Right hindlimb (tissue), 1 donor: ENCODE measurements around the gene KIF6.
"Not testable (repeated sequence)": the region's sequence is repeated elsewhere in the genome, so short reads cannot be mapped to it uniquely, and the experiment has no call there.

Experiments
- DNase-seq: peaks from one replicate; pipeline ENCODE4 v3.0.0-alpha.2; 2018

KIF6 gene

DNA sequence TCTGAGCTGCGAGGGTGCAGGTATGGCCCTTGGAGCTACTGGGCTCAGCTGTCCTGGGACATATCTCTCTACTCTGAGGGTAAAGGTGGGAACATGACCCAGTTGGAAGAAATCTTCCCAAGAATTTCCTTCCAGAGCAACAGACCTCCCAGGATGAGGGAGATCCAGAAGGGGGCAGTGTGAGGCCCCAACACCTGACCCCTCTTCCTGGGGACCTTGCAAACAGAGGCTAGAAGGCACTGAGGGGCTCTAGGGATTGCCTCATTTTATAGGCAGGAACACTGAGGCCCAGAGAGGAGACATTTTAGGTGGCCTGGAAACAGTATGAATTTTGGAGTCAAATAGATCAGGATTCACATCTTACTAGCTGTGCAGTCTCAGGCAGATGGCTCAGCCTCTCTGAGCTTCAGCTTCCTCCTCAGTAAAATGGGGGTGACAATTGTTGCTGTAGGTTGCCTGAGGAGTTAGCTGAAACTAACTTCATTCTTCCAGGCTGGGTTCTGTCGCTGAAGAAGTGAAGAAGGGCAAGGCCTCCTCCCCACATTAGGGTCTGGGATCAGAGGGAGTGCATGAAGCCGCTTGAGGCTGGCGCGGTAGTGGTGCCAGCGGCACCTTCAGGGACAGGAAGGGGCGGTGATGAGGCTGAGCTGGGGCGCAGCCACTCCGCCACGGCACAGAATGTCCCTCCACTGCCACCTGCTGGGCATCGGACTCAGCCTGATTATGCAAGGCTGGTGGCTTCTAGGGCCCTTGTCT, 422.4 kb downstream of the KIF6 start:
- DNase-seq = peak; percentile 81

DNA sequence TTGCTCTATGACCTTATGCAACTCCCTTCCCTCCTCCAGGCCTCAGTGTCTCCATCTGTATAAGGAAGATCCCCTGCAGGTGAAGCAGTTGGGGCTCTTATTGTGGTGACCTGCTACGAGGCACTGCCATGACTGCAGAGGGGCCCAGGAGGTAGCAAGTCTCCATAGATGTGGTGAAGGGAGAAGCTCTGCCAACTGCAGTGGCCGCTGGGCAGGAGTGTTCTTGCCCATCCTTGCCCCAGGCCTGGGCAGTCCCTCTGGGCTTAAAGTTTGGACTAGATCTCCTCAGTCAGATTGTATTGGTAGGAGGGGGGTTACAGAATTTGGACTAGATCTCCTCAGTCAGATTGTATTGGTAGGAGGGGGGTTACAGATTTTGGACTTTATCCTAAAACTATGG, 423.2 kb downstream of the KIF6 start:
- no peak for DNase-seq

DNA sequence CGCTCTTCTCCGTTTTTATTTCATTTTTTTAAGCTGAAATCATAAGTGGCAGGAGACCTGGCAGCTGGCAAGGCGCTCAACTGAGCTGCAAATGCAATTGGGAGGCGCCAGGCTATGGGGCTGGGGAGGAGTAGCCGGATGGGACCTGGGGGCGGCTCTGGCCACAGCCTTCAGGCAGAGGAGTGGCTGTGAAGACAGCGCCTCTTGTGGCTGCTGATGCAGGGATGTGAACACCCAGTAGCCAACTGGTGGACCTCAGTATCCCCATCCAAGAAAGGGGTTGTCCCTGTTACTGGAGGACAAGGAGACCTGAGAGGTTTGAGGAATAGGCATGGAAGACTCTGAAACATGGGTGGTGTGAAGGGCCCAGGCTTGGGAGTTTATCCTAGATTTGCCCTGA, 423.6 kb downstream of the KIF6 start:
- DNase-seq = peak; percentile 39

DNA sequence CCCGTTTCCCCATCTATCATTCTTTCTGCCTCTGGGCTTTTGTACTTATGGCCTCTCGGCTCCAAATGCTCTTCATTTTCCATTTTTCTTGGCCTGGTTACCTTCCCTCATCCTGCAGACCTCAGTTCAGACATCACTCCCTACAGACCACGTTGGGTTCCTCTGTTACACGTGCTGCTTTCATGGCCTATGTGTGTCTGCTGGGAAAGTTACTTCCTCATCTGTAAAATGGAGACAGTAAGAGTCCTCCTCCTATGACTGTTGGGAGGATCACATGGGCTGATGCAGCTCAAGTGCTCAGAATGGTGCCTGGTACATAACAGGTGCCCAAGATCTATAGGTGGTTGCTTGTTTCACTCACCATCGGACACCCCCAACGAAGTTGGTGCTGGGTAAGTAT, 424.5 kb downstream of the KIF6 start:
- no peak for DNase-seq

DNA sequence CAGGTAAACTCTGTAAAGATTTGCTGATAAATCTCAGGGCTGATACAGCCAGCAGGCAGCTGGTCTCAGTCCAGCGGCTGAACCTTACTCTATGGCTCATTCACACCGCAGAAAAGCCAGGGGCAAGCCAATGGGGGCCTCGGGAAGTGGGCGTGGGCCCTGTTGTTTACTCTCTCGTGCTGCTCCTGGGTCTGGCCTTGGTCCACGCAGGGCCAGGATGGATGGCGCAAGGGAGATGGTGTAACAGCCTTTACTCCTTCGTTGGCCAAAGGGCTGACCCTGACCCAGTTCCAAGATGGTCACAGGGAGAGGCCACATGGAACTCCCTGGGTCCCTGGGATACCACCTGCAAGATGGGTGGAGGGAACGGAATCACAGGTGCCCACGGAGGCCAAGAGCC, 427.1 kb downstream of the KIF6 start:
- no peak for DNase-seq

DNA sequence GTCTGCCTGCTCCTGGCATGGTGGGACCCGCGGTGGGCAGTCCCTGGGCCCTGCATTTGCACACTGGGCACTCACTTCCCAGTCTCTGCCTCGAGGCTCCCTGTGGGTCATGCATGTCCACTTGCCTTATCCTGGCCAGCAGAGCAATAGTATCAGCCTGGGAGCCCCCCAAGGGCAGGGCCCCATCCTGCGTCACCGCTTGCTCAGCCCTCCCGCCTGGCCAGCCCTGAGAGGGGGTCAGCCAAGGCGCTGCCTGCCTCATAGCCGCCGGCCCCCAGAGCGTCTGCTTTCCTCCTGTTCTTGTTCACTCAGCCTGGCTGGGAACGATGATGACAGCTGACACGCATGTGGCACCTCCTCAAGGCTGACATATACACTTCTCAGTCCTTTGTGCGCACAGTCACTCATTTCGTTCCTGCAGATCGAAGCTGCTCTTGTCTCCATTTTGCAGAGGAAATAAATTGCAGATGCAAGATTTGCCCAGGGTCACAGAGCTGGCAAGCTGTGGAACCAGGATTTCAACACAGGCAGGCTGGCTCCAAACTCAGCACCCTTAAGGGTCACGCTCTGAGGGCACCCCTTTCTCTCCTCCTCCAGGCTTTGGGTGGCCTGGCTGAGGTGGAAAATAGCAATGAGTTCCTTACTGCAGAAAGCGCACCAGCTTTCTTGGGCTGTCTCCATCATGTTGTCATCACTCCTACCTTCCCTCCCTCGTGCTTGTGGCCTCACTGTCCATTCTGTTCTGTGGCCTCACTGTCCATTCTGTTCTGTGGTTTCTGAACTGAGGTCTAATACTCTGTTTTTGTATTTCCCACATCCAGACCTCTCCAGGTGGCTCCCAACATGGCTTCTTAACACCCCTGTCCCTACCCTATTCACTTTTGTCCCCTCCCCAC, 428.2 kb downstream of the KIF6 start:
- peak; percentile 66 for DNase-seq

DNA sequence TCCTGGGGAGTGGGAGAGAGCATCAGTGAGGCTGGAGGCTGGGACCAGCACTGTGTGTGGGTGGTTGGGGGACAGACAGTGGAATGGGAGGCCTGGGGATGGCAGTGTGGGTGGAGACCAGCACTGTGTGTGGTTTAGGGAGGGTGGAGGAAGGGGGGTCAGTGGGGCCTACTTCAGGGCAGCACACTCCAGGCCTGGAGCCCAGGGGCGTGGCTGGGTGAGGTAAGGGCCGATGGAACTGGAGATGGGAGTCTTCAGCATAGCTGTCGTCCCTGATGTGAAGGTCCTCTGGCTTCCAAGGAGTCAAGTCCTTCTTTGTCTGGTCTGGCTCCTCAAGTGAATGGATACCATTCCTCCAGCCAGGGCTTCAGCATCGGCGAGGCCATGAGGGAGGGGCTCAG, 429.6 kb downstream of the KIF6 start:
- DNase-seq = peak; percentile 61

DNA sequence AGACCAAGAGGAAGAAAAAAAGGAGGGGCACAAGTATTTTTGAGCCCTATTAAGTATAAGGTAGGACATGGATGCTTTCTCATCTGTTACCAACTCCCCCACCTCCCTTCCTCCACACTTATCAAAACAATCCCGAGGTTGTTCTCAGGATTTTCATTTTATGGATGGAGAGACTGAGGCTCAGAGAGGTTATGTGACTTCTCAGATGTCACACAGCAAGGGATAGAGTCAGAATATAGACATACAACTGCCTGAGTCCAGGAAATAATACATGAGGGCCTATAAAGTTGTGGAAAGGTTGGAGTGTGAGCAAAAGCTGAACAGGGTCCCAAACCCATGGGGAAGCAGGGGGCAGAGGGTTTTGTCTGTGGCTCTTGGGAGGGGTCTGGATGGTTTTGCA, 430.3 kb downstream of the KIF6 start:
- DNase-seq = no peak

DNA sequence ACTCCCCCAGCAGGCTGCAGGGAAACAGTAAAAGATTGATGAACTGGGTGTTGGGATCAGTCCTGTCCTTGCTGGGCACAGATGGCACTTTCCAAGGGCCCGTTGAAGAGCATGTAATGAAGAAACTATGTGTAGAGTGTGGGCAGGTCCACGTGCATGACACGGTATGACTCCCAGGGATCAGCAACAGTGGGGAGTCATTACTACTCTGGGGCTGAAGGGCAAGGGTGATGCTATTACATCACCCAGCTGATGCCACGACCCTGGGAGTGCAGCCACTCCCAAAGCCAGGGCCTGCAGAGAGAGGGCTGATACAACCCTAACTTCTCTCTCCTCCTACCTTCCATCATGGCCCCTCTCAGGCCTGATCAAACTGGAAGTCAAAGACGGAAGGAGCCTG, 431.1 kb downstream of the KIF6 start:
- DNase-seq = no peak

DNA sequence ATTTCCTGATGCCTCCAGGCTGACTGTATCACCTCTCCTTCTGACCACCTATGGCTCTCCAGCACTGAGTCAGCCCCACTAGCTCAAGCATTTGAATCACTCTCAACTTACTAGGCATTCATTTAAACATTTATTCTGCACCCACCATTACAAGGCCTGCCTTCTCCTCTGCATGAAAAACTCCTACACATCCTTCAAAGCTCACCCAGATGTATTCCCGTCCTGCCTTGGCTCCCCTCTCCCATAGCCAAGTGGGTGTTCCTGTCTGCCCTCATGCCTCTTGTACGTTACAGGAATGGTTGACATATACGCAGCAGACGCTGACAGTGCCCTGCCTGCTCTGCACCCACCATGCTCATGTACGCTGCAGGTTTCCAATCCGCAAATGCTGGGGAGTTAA, 432.6 kb downstream of the KIF6 start:
- no peak for DNase-seq

DNA sequence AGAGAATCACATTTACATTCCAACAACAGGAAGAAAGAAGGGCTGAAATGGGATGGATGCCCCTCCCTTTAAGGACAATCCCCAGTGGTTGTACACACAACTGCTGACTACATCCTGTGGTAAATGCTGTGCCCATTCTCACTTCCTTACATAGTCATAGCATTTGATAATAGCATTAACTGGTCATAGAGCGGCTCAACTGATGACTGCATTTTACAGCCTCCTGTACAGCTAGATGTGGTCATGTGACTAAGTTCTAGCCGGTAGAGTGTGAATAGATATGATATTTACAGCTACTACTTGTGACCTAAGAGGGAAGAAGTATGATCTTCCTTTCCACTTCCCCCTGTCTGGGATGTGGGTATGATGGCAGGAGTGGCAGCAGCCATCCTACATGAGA, 435.7 kb downstream of the KIF6 start:
- no peak for DNase-seq

DNA sequence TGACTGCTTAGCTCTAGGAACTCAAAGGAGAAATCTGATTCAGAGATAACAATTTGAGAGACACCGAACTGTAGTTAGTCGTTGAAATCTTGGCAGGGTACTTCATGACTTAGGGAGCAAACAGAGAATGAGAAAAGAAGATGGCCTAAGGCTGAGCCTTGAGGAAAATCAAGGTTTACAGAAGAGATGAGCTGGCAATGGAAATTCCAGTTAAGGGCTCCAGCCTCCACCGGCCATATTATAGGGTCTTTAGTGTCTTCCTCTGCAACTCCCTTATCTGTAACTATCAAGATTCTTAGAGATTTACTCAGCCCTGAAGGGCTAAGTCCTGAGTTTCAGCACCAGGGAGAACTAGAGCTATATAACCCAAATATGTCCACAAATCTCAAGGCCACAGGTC, 437.6 kb downstream of the KIF6 start:
- no peak for DNase-seq

DNA sequence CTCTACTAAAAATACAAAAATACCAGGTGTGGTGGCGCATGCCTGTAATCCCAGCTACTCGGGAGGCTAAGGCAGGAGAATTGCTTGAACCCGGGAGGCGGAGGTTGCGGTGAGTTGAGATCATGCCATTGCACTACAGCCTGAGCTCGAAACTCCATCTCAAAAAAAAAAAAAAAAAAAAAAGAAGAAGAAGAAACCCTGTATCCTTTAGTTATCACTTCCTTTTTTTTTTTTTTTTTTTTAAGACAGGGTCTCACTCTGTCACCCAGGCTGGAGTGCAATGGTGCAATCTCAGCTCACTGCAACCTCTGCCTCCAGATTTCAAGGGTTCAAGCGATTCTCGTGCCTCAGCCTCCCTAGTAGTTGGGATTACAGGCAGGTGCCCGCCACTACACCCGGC, 438.6 kb downstream of the KIF6 start:
- not testable (repeated sequence) for DNase-seq

DNA sequence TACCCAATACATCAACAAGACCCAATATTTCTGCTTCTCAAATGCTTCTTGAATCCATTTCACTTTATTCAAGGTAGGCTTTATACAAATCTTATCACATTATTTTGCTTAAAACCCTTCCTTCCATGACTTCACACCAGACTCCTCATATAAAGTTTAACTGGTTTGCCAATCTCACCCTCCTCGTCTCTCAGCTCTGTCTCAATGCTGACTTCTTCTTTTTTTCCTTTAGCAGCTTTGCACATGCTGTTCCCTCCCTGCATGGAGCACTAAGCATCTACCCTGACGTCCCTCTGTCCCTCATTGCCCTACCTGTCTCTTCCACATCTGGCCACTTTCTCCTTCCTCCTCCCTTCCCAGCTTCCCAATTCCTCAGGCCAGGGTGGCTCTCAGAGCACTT, 442.4 kb downstream of the KIF6 start:
- no peak for DNase-seq

DNA sequence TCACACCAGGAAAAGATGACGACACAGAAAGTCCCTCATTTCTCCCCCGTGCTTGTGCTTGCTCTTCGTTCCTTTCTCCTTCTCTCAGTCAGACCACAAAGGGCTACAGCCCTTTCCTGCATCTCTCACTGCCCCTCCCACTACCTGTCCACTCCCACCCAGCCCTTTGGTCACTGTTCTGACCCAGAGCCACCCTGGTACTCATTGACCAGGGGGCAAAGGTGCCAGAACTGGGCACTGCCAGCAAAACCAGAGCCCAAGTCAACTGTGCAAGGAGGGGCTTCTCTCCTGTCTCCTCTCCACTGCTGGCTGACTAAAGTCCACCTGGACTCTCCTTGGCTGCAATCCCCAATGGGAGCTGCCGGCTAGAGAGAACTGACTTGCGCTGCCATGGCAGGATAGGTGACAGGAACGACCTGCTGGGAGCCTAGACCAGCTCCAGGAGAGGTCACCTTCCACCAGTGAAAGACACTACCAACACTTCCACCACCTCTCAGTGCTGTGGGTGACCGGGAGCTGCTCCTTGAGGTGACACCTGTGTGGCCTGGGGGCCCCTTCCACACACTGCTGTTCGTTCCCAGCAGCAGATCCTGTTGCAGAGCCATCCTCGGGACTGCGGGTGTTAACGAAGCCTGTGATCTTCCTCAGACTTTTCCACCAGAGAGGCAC, 443.8 kb downstream of the KIF6 start:
- DNase-seq = no peak

DNA sequence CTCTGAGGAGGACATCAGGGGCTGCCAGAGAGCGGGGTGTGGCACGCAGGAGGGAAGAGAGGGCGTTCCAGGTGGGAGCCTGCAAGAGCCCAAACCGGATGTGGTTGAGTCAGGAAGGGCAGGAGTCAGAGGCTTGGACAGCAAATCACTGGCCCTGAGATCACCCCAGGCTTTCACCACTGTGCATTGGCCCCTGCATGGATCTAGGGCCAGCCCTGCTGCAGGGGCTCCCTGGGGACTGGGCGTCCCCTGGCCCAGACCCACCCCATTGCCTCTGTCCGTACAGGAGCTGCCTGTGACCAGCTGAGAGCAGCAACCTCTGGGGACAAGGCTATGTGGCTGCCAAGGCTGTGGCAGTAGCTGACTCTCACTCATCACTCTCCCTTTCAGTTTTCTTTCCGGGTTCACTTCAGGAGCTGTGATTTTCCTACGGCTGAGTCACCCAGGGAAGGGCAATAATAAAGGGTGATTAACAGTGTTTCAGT, 444.9 kb downstream of the KIF6 start:
- DNase-seq = no peak
